Upper lobe of left lung (tissue), 4 donors: ENCODE data around the gene GTPBP1.

Experiments
- EP300 ChIP-seq, 4 donors: sonication (generic); formaldehyde crosslinking; IDR thresholded peaks; one replicate each; pipeline ENCODE4 v1.5.1; 2017; ENCODE audit warnings: antibody characterized with exemption in 4 of 4, control low read depth in 2 of 4
- POLR2A ChIP-seq, 4 donors: fragments of 450-650 bp; IDR thresholded peaks; one replicate each; pipeline ENCODE4 v1.5.1; 2016 to 2017; ENCODE audit warnings: antibody characterized with exemption in 4 of 4, mild to moderate bottlenecking in 2 of 4

DNA sequence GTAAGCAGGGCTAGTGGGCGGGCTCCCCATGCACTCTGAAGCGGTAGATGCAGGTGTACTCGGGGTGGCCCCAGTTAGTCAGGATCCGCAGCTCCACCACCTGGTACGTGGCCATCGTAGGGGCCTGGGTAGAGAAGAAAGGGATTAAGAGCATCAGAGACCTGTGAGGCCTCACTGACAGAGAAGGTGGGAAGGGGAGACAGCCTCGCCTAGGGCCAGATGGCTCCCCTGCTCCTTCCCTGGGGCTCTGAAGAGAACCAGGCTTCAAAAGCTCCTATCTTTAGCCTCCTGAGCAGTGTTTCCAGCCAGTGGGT, 30.5 kb downstream of the GTPBP1 start:
- no peak for TF ChIP-seq POLR2A (IDR thresholded peaks at IDR 0.05)
- TF ChIP-seq EP300 (IDR thresholded peaks at IDR 0.05): no peak
